Dermis microvascular lymphatic vessel endothelial cell (primary cell): ENCODE data around the gene KCTD2. TPM values are rescaled to one million over a fixed set of nuclear protein-coding genes. Genes with fewer than 3 reads are reported as not detected.
"Not testable (repeated sequence)": the region's sequence is repeated elsewhere in the genome, so short reads cannot be mapped to it uniquely, and the experiment has no call there.

Experiments used
- DNase-seq, 2 donors: peaks; one replicate each; pipeline versions ENCODE4 v3.0.0 to v3.0.0-alpha.2; 2010; ENCODE audit warnings: low read depth in 2 of 2
- total RNA-seq: library from RNA; depleted of rRNA; stranded (reverse); fragments of >200 nt; gene quantifications from 2 replicates; pipeline ENCODE4 v1.2.1, GENCODE V29; 2014

Gene KCTD2
- total RNA-seq = 9.1 and 14.9 TPM in 2 replicates

GRCh38 chr17:75046407-75047289 lies at the start of gene KCTD2, which contains the start of gene ATP5PD:
Gene KCTD2, plus strand, starts transcription at chr17:75047225. Its CDS starts 26 bp downstream, at chr17:75047251.
Gene ATP5PD, minus strand, starts transcription at chr17:75046969. Its CDS starts 4,319 bp downstream, at chr17:75042650.
- DNase-seq = peak; percentile 92 to 97

GRCh38 chr17:74998783-74999182 lies 48.2 kb upstream of the KCTD2 start:
- DNase-seq = peak in 1 of 2 donors; percentile 13

GRCh38 chr17:74999523-74999922 lies 47.5 kb upstream of the KCTD2 start:
- DNase-seq = no peak

- no peak for DNase-seq
Observed at GRCh38 chr17:75001915-75002843, 44.8 kb upstream of the KCTD2 start.

GRCh38 chr17:75003070-75003956 lies 43.7 kb upstream of the KCTD2 start:
- DNase-seq = no peak

GRCh38 chr17:75003957-75004355 lies 43.1 kb upstream of the KCTD2 start:
- DNase-seq = no peak

GRCh38 chr17:75004371-75004770 lies 42.7 kb upstream of the KCTD2 start:
- DNase-seq = no peak

GRCh38 chr17:75005291-75005690 lies 41.7 kb upstream of the KCTD2 start:
- no peak for DNase-seq

- not testable (repeated sequence) for DNase-seq
Observed at GRCh38 chr17:75006084-75006483, 40.9 kb upstream of the KCTD2 start.

GRCh38 chr17:75006653-75007052 lies 40.4 kb upstream of the KCTD2 start:
- DNase-seq = no peak

- no peak for DNase-seq
Observed at GRCh38 chr17:75008373-75008772, 38.7 kb upstream of the KCTD2 start.

- DNase-seq = no peak
Observed at GRCh38 chr17:75009139-75009724, 37.8 kb upstream of the KCTD2 start.

- peak; percentile 92 to 99 for DNase-seq
Observed at GRCh38 chr17:75010683-75011400, 36.2 kb upstream of the KCTD2 start.

- DNase-seq = peak; percentile 49 to 71
Observed at GRCh38 chr17:75011401-75012095, 35.5 kb upstream of the KCTD2 start.

GRCh38 chr17:75012096-75012345 lies 35.0 kb upstream of the KCTD2 start:
- no peak for DNase-seq

GRCh38 chr17:75012346-75013091 lies 34.5 kb upstream of the KCTD2 start, which contains the start of gene MRPL58:
Gene MRPL58, plus strand, starts transcription at chr17:75012670. Its CDS starts 17 bp downstream, at chr17:75012687.
- peak; percentile 64 to 81 for DNase-seq

- DNase-seq = no peak
Observed at GRCh38 chr17:75013092-75013559, 33.9 kb upstream of the KCTD2 start.

- DNase-seq = no peak
Observed at GRCh38 chr17:75019146-75019545, 27.9 kb upstream of the KCTD2 start.

GRCh38 chr17:75019710-75020109 lies 27.3 kb upstream of the KCTD2 start:
- DNase-seq = no peak
